HepG2 (cell line): ENCODE data around the gene HK2. TPM values are rescaled to one million over a fixed set of nuclear protein-coding genes. Genes with fewer than 3 reads are reported as not detected.
"Not testable (repeated sequence)": the region's sequence is repeated elsewhere in the genome, so short reads cannot be mapped to it uniquely, and the experiment has no call there.

ENCODE experiments used
- EED ChIP-seq: sonication (generic); formaldehyde crosslinking; IDR thresholded peaks from 2 replicates; pipeline ENCODE4 v1.5.0; 2020; ENCODE audit warnings: mild to moderate bottlenecking, missing genetic modification reagents
- HMGXB4 ChIP-seq, 2 experiments: sonication (generic) in 1 of 2; formaldehyde crosslinking in 1 of 2; IDR thresholded peaks; 2 replicates each; pipeline versions ENCODE4 v1.4.0 to v1.6.1; 2018 to 2020; ENCODE audit warnings: missing genetic modification reagents in 2 of 2, borderline replicate concordance in 1 of 2, low read depth in 1 of 2, mild to moderate bottlenecking in 1 of 2, missing biosample characterization in 1 of 2
- ISL2 ChIP-seq: sonication (generic); formaldehyde crosslinking; IDR thresholded peaks from 2 replicates; pipeline ENCODE4 v1.5.0; 2020; ENCODE audit warnings: missing genetic modification reagents
- KAT7 ChIP-seq: IDR thresholded peaks from 2 replicates; pipeline ENCODE4 v1.6.1; 2018; ENCODE audit warnings: borderline replicate concordance, missing compliant biosample characterization
- NR1H2 ChIP-seq: sonication (generic); formaldehyde crosslinking; IDR thresholded peaks from 2 replicates; pipeline ENCODE4 v1.8.1; 2022; ENCODE audit warnings: low read depth, missing genetic modification reagents, borderline replicate concordance
- RARG ChIP-seq: sonication (generic); formaldehyde crosslinking; IDR thresholded peaks from 2 replicates; pipeline ENCODE4 v1.4.0; 2020; ENCODE audit warnings: low read depth, mild to moderate bottlenecking, missing genetic modification reagents
- RBFOX2 ChIP-seq: fragments of 200-400 bp; formaldehyde crosslinking; IDR thresholded peaks from 2 replicates; pipeline ENCODE4 v1.6.1; 2017; ENCODE audit warnings: low read depth, mild to moderate bottlenecking, low read length
- SAFB2 ChIP-seq: sonication (generic); formaldehyde crosslinking; IDR thresholded peaks from 2 replicates; pipeline ENCODE4 v1.5.1; 2020; ENCODE audit warnings: missing genetic modification reagents, low read depth, mild to moderate bottlenecking, borderline replicate concordance
- SMAD1 ChIP-seq: sonication (generic); formaldehyde crosslinking; IDR thresholded peaks from 2 replicates; pipeline ENCODE4 v1.4.0; 2020; ENCODE audit warnings: missing genetic modification reagents, low read depth, mild to moderate bottlenecking, borderline replicate concordance
- TFE3 ChIP-seq: IDR thresholded peaks from 2 replicates; pipeline ENCODE4 v1.6.1; 2016
- USF2 ChIP-seq, 2 experiments: sonication (generic) in 1 of 2; formaldehyde crosslinking in 1 of 2; IDR thresholded peaks; 2 replicates each; pipeline versions ENCODE4 v1.5.1 to v1.6.1; 2011 to 2020; ENCODE audit warnings: borderline replicate concordance in 1 of 2, low read depth in 1 of 2, low read length in 1 of 2, mild to moderate bottlenecking in 1 of 2, missing genetic modification reagents in 1 of 2, moderate library complexity in 1 of 2
- ZFP41 ChIP-seq: sonication (generic); formaldehyde crosslinking; IDR thresholded peaks from 2 replicates; pipeline ENCODE4 v1.4.0; 2020; ENCODE audit warnings: mild to moderate bottlenecking, missing genetic modification reagents, borderline replicate concordance
- ZGPAT ChIP-seq: IDR thresholded peaks from 2 replicates; pipeline ENCODE4 v1.6.1; 2016; ENCODE audit warnings: mild to moderate bottlenecking
- ZNF501 ChIP-seq: sonication (generic); formaldehyde crosslinking; IDR thresholded peaks from 2 replicates; pipeline ENCODE4 v1.5.1; 2020; ENCODE audit warnings: mild to moderate bottlenecking, moderate library complexity, missing genetic modification reagents
- ZNF766 ChIP-seq: sonication (generic); formaldehyde crosslinking; IDR thresholded peaks from 2 replicates; pipeline ENCODE4 v1.5.0; 2020; ENCODE audit warnings: missing genetic modification reagents, borderline replicate concordance
- polyA plus RNA-seq, 8 experiments: library from polyadenylated mRNA; depleted of rRNA in 3 of 8; stranded (reverse) in 7 of 8; unstranded in 1 of 8; fragments of >200 nt; fragmentation: Illumina TruSeq in 4 of 8; extraction: Trizol in 4 of 8; gene quantifications; 2 replicates each; pipeline versions ENCODE4 v1.2.1 to v1.2.3, GENCODE V29; 2011 to 2016; ENCODE audit warnings: low read depth in 4 of 8, missing spikeins in 1 of 8, mixed read lengths in 1 of 8; ENCODE audit not compliant: insufficient read depth in 1 of 8
- total RNA-seq, 5 experiments: library from RNA; depleted of rRNA; stranded (reverse); fragments of >200 nt; fragmentation: Illumina TruSeq; extraction: Trizol; gene quantifications; 2 replicates each; pipeline ENCODE4 v1.2.3, GENCODE V29; 2016; ENCODE audit warnings: low read depth in 1 of 5
- TF ChIP-seq, protein P1 (sequence below): sonication (generic); formaldehyde crosslinking; IDR thresholded peaks from 2 replicates; pipeline ENCODE4 v1.4.0; 2020; ENCODE audit warnings: missing genetic modification reagents
- TF ChIP-seq, protein P2 (sequence below): sonication (generic); formaldehyde crosslinking; IDR thresholded peaks from 2 replicates; pipeline ENCODE4 v1.5.0; 2020; ENCODE audit warnings: missing genetic modification reagents

HK2 gene
- total and polyA plus RNA-seq, 2 of the 13 experiments (the other 11 are each of a cell fraction or from before 2014, with no cell fraction given): 13.2 to 101 TPM

DNA sequence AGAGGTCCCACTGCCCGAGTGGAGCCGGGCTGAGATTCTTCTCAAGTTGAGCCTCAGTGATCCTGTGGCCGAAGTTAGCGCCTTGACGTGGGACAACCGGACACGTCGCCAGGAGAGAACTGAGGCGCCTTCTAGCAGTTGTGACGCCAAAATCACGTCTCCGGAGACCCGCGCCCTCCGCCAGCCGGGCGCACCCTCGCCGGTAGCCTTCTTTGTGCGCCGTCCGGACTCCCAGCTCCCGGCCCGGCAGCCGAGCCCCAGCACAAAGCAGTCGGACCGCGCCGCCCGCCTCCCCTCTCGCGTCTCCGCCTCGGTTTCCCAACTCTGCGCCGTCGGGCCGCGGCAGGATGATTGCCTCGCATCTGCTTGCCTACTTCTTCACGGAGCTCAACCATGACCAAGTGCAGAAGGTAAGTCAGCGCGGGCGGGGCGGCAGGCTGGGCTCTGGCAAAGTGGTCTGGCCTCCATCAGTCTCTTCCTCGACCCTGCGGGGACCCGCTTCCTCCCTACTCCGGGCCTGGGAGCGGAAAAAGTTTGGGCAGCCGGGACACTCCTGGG, 386 bp downstream of the HK2 start (continued):
- TF ChIP-seq USF2 (IDR thresholded peaks at IDR 0.05; ENCODE audit: low read depth, low read length): not testable (repeated sequence)
- TF ChIP-seq USF2 (CRISPR knock-in tag; IDR thresholded peaks at IDR 0.05; ENCODE audit: borderline replicate concordance) (peak; percentile 30; the same call in 1 of the 2 replicates), TFE3 (CRISPR knock-in tag) (0 out of 2 replicates have a peak, but pooled peaks have one; percentile 7), ISL2 (CRISPR knock-in tag) (peak; percentile 9; the same call in 1 of the 2 replicates), KAT7 (CRISPR knock-in tag) (0 out of 2 replicates have a peak, but pooled peaks have one; percentile 43), RBFOX2 (peak; percentile 88; the same call in 1 of the 2 replicates), ZGPAT (CRISPR knock-in tag) (peak; percentile 60), EED (0 out of 2 replicates have a peak, but pooled peaks have one; percentile 19), RARG (CRISPR knock-in tag) (0 out of 2 replicates have a peak, but pooled peaks have one; percentile 16), ZFP41 (CRISPR knock-in tag) (peak; percentile 64; the same call in 1 of the 2 replicates), NR1H2 (CRISPR knock-in tag) (peak; percentile 33; the same call in 1 of the 2 replicates), SAFB2 (CRISPR knock-in tag) (0 out of 2 replicates have a peak, but pooled peaks have one; percentile 27), HMGXB4 (CRISPR knock-in tag; IDR thresholded peaks at IDR 0.05; ENCODE audit: borderline replicate concordance in 1 of 2, low read depth in 1 of 2) (peak; percentile 4 to 65; a peak in 1 of 4 replicates), SMAD1 (CRISPR knock-in tag) (peak; percentile 19; the same call in 1 of the 2 replicates), ZNF766 (CRISPR knock-in tag) (0 out of 2 replicates have a peak, but pooled peaks have one; percentile 18), ZNF501 (CRISPR knock-in tag) (peak; percentile 86)
- TF ChIP-seq, protein P1, sequence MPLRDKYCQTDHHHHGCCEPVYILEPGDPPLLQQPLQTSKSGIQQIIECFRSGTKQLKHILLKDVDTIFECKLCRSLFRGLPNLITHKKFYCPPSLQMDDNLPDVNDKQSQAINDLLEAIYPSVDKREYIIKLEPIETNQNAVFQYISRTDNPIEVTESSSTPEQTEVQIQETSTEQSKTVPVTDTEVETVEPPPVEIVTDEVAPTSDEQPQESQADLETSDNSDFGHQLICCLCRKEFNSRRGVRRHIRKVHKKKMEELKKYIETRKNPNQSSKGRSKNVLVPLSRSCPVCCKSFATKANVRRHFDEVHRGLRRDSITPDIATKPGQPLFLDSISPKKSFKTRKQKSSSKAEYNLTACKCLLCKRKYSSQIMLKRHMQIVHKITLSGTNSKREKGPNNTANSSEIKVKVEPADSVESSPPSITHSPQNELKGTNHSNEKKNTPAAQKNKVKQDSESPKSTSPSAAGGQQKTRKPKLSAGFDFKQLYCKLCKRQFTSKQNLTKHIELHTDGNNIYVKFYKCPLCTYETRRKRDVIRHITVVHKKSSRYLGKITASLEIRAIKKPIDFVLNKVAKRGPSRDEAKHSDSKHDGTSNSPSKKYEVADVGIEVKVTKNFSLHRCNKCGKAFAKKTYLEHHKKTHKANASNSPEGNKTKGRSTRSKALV: 0 out of 2 replicates have a peak, but pooled peaks have one; percentile 4
- TF ChIP-seq, protein P2, sequence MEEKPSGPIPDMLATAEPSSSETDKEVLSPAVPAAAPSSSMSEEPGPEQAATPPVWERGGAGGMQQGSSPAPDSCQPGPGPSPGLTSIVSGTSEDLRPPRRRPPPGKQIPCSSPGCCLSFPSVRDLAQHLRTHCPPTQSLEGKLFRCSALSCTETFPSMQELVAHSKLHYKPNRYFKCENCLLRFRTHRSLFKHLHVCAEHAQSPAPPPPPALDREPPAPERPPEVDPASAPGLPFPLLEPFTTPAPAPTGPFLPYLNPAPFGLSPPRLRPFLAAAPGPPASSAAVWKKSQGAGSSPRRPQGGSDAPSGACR (CRISPR knock-in tag): peak; percentile 52; the same call in 1 of the 2 replicates
